ENCODE data around the gene HK1. TPM values are rescaled to one million over a fixed set of nuclear protein-coding genes. Genes with fewer than 3 reads are reported as not detected.

The HK1 gene
- total and polyA plus RNA-seq, 2 of the 13 experiments (the other 11 are each of a cell fraction or from before 2014, with no cell fraction given), result 0.29 to 1.5 TPM

DNA sequence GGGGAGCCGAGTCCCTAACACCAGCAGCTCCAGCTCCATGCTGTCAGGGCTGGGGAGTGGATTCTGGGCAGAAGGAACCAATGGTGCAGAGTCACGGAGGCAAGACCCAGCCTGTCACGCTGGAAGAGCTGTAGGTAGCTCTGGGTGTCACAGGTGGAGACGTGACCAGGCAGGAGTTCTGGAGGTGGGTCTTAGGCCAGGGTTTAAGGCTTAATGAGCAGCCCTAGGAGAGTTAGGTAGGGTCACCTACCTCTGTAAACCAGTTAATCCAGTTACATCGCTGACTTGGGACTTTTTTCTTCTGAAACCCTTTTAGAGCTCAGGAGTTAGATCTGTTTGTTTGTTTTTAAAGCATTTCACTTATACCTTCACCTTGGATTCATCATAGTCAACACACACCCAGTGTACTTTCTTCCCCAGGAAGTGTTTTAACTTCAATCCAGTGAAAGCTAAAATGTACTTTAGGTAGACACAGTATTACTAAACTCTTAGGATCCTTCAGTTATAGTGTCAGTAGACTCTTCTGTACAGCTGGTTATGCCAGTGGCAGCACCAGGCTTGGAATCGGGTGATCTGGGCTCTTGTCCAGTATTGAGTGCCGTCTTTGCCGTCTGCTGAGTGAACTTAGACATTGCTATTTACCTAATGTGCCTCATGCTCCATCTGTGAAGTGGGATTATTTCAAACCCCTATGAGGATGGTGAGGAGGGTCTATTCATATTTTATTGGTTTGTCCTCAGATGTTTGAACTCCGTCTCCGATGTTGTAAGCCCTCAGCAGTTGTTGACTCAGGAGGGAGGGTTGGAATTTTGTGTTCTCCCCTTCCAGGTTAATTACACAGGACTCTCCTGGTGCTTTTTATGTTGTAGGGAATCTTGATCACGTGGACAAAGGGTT is 107.4 kb downstream of the HK1 start:
- Histone ChIP-seq H2AFZ (ENCODE audit: low read length) (no peak overlapping the region), H3K9me3 (ENCODE audit: low read length) (no peaks in the 10 kb centered on the region), H3K27me3 (ENCODE audit: control insufficient read depth in 1 of 2, insufficient read depth in 2 of 2, low read length in 2 of 2) (no peaks in the 10 kb centered on the region), H3K79me2 (ENCODE audit: insufficient read depth, low read length) (no peaks in the 10 kb centered on the region), H3K4me1 (ENCODE audit: insufficient read depth, low read length) (peaks cover 19% of the 10 kb centered on the region), H3K27ac (ENCODE audit: extremely low read length, insufficient read depth, low read length) (no peak overlapping the region), H3K36me3 (replicated peaks in 1 of 2; ENCODE audit: control insufficient read depth in 1 of 2, insufficient read depth in 2 of 2, low read length in 2 of 2) (no peaks in the 10 kb centered on the region), H4K20me1 (ENCODE audit: insufficient read depth, low read length) (no peaks in the 10 kb centered on the region), H3K4me2 (ENCODE audit: low read depth, low read length) (peak overlapping the region; percentile 31), H3K4me3 (replicated peaks in 1 of 3; ENCODE audit: insufficient read depth in 1 of 3, low read depth in 2 of 3, low read length in 3 of 3) (0 out of 6 replicates have a peak overlapping the region, but pooled peaks of 1 of the 3 experiments have one; percentile 34), H3K9ac (ENCODE audit: insufficient read depth, low read depth, low read length) (no peak overlapping the region)
- FAIRE-seq (no peak), DNase-seq (ENCODE audit: low spot score) (peak; percentile 16), ATAC-seq (peak; percentile 31)
- in situ Hi-C loops (cut with HindIII; ENCODE audit: extremely low pct_ligation_motif_present, low pct_unique_long_range_greater_than_20kb) (loop anchor here (5.0 kb wide), 1 partner anchor 148 kb away; no protein-coding TSS in a partner anchor), intact Hi-C loops (cut with micrococcal nuclease; ENCODE audit: unreplicated experiment) (no loop called here)
- CTCF ChIA-PET (ENCODE audit: low intra/inter-chr PET ratio, low total read pairs), result no interaction called here
- BruUV-seq (replicated peaks), result no TSS peak
- 0% methylated on average over 6 of the region's 11 CpGs for WGBS (ENCODE audit: low lambda C conversion rate)
- POLR2A ChIA-PET, result no interaction called here
- TF ChIP-seq TEAD3 (CRISPR knock-in tag; optimal IDR thresholded peaks at IDR 0.05; ENCODE audit: borderline replicate concordance), result peak; percentile 76
- TF ChIP-seq, protein P1, sequence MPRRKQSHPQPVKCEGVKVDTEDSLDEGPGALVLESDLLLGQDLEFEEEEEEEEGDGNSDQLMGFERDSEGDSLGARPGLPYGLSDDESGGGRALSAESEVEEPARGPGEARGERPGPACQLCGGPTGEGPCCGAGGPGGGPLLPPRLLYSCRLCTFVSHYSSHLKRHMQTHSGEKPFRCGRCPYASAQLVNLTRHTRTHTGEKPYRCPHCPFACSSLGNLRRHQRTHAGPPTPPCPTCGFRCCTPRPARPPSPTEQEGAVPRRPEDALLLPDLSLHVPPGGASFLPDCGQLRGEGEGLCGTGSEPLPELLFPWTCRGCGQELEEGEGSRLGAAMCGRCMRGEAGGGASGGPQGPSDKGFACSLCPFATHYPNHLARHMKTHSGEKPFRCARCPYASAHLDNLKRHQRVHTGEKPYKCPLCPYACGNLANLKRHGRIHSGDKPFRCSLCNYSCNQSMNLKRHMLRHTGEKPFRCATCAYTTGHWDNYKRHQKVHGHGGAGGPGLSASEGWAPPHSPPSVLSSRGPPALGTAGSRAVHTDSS (CRISPR knock-in tag; conservative IDR thresholded peaks at IDR 0.05), result no peak
- no peak for TF ChIP-seq JARID2 (CRISPR knock-in tag; IDR thresholded peaks at IDR 0.05; ENCODE audit: insufficient replicate concordance)
- no peak for TF ChIP-seq ZNF564 (CRISPR knock-in tag; IDR thresholded peaks at IDR 0.05)
- TF ChIP-seq CREM (IDR thresholded peaks at IDR 0.05), result no peak
- no peak for TF ChIP-seq CREM (CRISPR knock-in tag; IDR thresholded peaks at IDR 0.05)
- TF ChIP-seq PCBP2 (optimal IDR thresholded peaks at IDR 0.05; ENCODE audit: low read depth, low read length, poor library complexity, severe bottlenecking), result no peak
- no peak for TF ChIP-seq JDP2 (CRISPR knock-in tag; IDR thresholded peaks at IDR 0.05; ENCODE audit: borderline replicate concordance)
- TF ChIP-seq, protein P2, sequence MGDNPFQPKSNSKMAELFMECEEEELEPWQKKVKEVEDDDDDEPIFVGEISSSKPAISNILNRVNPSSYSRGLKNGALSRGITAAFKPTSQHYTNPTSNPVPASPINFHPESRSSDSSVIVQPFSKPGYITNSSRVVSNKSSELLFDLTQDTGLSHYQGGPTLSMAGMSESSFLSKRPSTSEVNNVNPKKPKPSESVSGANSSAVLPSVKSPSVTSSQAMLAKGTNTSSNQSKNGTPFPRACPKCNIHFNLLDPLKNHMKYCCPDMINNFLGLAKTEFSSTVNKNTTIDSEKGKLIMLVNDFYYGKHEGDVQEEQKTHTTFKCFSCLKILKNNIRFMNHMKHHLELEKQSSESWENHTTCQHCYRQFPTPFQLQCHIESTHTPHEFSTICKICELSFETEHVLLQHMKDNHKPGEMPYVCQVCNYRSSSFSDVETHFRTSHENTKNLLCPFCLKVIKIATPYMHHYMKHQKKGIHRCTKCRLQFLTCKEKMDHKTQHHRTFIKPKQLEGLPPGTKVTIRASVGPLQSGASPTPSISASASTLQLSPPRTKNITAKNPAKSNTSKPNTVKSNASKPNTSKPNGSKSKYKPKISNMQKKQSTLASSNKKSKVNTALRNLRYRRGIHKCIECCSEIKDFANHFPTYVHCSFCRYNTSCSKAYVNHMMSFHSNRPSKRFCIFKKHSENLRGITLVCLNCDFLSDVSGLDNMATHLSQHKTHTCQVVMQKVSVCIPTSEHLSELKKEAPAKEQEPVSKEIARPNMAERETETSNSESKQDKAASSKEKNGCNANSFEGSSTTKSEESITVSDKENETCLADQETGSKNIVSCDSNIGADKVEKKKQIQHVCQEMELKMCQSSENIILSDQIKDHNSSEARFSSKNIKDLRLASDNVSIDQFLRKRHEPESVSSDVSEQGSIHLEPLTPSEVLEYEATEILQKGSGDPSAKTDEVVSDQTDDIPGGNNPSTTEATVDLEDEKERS (CRISPR knock-in tag; IDR thresholded peaks at IDR 0.05), result no peak
- TF ChIP-seq, protein P3, sequence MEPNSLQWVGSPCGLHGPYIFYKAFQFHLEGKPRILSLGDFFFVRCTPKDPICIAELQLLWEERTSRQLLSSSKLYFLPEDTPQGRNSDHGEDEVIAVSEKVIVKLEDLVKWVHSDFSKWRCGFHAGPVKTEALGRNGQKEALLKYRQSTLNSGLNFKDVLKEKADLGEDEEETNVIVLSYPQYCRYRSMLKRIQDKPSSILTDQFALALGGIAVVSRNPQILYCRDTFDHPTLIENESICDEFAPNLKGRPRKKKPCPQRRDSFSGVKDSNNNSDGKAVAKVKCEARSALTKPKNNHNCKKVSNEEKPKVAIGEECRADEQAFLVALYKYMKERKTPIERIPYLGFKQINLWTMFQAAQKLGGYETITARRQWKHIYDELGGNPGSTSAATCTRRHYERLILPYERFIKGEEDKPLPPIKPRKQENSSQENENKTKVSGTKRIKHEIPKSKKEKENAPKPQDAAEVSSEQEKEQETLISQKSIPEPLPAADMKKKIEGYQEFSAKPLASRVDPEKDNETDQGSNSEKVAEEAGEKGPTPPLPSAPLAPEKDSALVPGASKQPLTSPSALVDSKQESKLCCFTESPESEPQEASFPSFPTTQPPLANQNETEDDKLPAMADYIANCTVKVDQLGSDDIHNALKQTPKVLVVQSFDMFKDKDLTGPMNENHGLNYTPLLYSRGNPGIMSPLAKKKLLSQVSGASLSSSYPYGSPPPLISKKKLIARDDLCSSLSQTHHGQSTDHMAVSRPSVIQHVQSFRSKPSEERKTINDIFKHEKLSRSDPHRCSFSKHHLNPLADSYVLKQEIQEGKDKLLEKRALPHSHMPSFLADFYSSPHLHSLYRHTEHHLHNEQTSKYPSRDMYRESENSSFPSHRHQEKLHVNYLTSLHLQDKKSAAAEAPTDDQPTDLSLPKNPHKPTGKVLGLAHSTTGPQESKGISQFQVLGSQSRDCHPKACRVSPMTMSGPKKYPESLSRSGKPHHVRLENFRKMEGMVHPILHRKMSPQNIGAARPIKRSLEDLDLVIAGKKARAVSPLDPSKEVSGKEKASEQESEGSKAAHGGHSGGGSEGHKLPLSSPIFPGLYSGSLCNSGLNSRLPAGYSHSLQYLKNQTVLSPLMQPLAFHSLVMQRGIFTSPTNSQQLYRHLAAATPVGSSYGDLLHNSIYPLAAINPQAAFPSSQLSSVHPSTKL (CRISPR knock-in tag; IDR thresholded peaks at IDR 0.05), result peak; percentile 54

Data from HepG2 (cell line).